Stimulated activated naive CD8-positive, alpha-beta T cell treated with anti-CD3 and anti-CD28 coated beads, Interleukin-15, amount 100 ng/mL, for 72 hours (primary cell): ENCODE data around the gene C19orf47.

Source experiments
- ATAC-seq: fragments of 150-1000 bp; cut with Tn5 transposase; 2 replicates; pipeline ENCODE4 v1.10.0; 2021; ENCODE audit warnings: mild to moderate bottlenecking, moderate library complexity
- DNase-seq, 2 donors: peaks; one replicate each; pipeline ENCODE4 v3.0.0; 2021 to 2022
- H3K27ac Mint-ChIP-seq, 2 donors: one replicate each; pipeline ENCODE4 v1.8.0; 2022; ENCODE audit warnings: mild to moderate bottlenecking in 2 of 2, mixed read lengths in 2 of 2, moderate library complexity in 2 of 2
- H3K27me3 Mint-ChIP-seq: one replicate; pipeline ENCODE4 v1.8.0; 2022; ENCODE audit warnings: mixed read lengths
- H3K4me1 Mint-ChIP-seq: one replicate; pipeline ENCODE4 v1.8.0; 2022; ENCODE audit warnings: mild to moderate bottlenecking, mixed read lengths
- H3K4me3 Mint-ChIP-seq, 2 donors: one replicate each; pipeline ENCODE4 v1.8.0; 2022; ENCODE audit warnings: mild to moderate bottlenecking in 2 of 2, mixed read lengths in 2 of 2, moderate library complexity in 1 of 2
- H3K9me3 Mint-ChIP-seq, 2 donors: one replicate each; pipeline ENCODE4 v1.8.0; 2022; ENCODE audit warnings: mixed read lengths in 2 of 2

The C19orf47 gene, protein sequence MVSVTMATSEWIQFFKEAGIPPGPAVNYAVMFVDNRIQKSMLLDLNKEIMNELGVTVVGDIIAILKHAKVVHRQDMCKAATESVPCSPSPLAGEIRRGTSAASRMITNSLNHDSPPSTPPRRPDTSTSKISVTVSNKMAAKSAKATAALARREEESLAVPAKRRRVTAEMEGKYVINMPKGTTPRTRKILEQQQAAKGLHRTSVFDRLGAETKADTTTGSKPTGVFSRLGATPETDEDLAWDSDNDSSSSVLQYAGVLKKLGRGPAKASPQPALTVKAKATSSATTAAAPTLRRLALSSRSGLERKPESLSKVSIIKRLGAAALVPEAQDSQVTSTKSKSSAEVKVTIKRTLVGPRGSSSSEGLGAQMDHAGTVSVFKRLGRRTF

DNA sequence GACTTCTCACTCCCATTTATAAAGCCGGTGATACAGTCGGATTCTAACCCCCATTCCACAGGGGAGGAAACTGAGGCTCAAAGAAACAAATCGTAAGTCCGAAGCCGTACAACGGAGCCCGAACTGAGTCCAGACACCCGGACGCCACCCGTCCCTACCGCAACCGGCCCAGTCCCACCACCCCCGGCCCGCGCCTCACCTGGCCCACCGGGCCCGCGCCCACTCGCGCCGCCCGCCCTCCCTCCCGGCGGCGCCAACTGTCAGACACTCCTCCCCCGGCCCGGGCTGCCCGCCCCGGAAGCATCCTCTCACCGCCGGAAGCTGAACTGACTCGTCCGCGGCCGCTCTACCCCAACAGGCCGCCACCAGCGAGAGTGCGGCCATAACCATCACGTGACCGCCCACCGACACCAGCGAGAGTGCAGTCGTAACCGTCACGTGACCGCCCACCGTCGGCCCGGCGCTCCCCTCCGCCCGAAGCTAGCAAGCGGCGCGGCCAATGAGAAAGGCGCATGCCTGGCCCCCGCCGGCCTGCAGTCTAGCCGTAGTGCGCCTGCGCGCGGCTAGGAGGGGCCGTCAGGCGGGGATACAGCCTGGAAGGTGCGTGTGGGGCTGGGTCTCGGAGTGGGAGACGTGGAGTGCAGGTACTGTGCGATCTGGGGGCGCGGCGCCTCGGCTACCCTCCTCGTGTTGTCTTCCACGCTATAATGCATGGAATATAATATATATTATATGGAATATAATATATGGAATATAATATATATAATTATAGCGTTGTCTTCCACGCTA lies at the start of gene C19orf47, which contains the start of gene PLD3:
C19orf47 (minus strand) TSS at position 273 of the 789 bp plus-strand sequence. CDS start 6,540 bp downstream, outside the sequence.
PLD3 (plus strand) TSS at position 571 of the 789 bp plus-strand sequence. CDS start 17,789 bp downstream, outside the sequence.
- Mint-ChIP-seq H3K4me1 (peaks cover 25% of the 10 kb centered on the region), H3K27me3 (no peaks in the 10 kb centered on the region), H3K27ac (peak within 1 kb of the TSS; percentile 87 to 93), H3K9me3 (no peaks in the 10 kb centered on the region), H3K4me3 (peak within 1 kb of the TSS; percentile 75 to 98)
- ATAC-seq: peak; percentile 99
- peak; percentile 99 to 100 for DNase-seq

DNA sequence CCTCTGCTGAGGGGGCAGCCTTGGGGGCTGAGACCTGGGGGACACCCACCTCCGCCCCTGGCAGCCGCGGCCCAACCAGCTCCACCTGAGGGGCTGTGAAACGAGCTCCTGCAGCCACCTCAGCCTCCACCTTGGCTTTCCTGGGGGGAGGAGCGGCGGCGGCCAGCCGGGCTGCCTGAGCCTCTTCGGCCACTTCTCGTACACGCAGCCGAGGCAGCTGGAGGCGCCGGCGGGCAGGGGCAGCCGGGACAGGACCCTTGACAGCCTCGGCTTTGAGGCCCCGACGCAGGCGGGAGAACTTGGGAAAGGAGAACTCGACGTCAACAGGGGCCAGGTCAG lies 49.3 kb upstream of the C19orf47 start:
- ATAC-seq: no peak
- Mint-ChIP-seq H3K9me3 (no peaks in the 10 kb centered on the region), H3K4me3 (no peak overlapping the region), H3K4me1 (peaks cover 15% of the 10 kb centered on the region), H3K27me3 (no peaks in the 10 kb centered on the region), H3K27ac (no peak overlapping the region)
- DNase-seq: no peak

DNA sequence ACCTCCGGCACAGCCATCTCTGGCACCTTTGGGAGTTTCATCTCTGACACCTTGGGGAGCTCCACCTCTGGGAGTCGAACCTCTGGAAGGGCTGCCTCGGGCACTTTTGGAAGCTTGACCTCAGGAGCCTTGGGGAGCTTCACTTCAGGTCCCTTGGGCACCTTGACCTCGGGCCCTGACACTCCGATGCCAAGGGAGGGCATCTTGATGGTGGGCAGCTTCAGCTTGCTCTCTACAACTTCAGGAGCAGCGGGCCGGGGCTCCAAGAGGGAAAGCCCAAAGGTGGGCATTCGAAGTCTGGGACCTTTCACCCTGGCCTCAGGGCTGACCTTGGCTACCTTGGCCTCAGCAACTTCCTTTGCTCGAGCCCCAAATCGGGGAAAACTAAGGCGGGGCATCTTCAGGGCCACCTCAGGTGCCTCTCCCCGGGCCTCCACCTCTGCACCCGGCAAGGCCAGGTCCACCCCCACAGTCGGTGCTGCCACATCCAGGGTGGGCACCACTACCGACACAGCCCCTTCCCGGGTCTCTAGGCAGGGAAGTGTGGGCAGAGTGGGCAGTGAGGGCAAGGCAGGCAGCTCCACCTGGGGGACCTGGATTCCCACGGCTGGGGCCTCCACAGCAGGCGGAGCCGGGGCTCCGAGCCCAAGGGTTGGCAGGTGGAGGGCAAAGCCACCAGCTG lies 48.8 kb upstream of the C19orf47 start:
- Mint-ChIP-seq H3K4me1 (peaks cover 15% of the 10 kb centered on the region), H3K9me3 (no peaks in the 10 kb centered on the region), H3K27ac (no peak overlapping the region), H3K4me3 (no peak overlapping the region), H3K27me3 (no peaks in the 10 kb centered on the region)
- DNase-seq (no peak), ATAC-seq (no peak)

DNA sequence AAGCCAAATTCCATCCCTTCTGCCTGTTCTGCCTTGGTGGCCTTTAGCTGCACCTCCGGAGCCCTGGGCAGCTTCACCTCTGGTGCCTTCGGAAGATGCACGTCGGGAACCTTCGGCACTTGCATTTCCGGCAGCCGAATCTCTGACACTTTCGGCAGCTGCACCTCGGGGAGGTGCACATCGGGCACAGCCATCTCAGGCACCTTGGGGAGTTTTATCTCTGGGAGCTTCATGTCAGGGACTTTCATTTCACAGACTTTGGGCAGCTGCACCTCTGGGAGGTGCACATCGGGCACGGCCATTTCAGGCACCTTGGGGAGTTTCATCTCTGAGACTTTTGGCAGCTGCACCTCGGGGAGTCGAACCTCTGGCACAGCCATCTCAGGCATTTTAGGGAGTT lies 47.8 kb upstream of the C19orf47 start:
- H3K27ac Mint-ChIP-seq: peak overlapping the region in 1 of 2 donors; percentile 10
- no peak for ATAC-seq
- no peak overlapping the region for H3K4me3 Mint-ChIP-seq
- DNase-seq: no peak
- peaks cover 15% of the 10 kb centered on the region for H3K4me1 Mint-ChIP-seq
- no peaks in the 10 kb centered on the region for H3K27me3 Mint-ChIP-seq
- H3K9me3 Mint-ChIP-seq: no peaks in the 10 kb centered on the region

DNA sequence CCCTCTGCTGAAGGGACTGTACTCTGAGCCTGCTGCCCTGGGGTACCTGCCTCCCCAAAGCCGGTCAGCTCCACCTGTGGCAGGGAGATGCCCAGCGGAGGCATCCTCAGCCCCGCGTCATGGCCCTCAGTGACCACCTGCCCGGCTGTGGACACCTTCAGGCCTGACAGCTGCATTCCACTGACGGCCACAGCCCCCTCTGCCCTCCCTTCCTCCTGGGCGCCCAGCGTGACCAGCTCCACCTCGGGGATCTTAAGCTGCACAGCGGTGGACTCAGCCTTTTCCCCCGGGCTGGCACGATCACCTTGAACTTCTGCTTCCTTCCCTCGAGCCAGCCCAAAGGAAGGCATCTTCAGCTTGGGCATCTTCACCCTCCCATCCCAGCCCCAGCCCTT lies 46.6 kb upstream of the C19orf47 start:
- Mint-ChIP-seq H3K27me3 (no peaks in the 10 kb centered on the region), H3K4me1 (peaks cover 15% of the 10 kb centered on the region), H3K27ac (no peak overlapping the region), H3K4me3 (no peak overlapping the region), H3K9me3 (no peaks in the 10 kb centered on the region)
- ATAC-seq (no peak), DNase-seq (no peak)

DNA sequence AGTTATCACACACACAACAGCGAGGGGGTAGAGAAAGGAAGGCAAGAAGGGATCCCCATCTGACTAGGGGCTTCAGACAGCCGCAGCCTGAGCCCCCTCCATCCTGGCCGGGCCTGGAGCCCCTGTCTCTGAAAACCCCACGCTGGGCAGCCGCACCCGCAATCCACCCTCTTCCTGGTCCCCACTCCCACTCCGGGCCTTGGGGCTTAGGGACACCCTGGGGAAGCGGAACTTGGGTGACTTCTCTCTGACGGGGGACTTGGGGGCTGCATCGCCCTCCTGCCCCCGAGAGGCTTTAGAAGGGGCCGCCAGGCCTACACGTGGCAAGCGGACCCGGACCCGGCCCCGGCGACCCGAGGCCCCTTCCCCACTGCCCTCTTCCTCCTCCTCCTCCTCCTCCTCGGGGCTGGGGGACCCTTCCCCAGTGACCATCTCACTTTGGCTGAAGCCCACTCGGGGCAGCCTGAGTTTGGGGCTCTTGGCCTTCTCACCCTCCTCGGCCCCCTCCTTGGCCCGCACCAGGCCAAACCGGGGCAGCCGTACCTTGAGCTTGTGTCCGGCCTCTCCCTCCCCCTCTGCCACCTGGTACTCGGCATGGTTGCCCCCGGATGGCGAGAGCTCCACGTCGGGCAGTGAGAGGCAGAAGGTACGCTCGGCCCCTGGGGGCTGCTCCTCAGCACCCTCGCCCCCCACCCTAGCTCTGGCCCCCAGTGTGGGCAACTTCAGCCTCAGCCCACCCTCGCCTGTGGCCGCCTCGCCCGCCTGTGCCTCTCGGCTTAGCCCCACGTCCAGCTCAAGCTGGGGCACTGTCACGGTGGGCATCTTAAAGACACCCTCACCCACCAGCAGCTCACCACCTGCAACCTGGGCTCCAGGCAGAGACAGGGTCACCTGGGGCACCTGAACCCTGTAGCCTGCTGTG lies 46.0 kb upstream of the C19orf47 start:
- Mint-ChIP-seq H3K4me3 (no peak overlapping the region), H3K27me3 (no peaks in the 10 kb centered on the region), H3K9me3 (no peaks in the 10 kb centered on the region), H3K27ac (no peak overlapping the region), H3K4me1 (peaks cover 10% of the 10 kb centered on the region)
- DNase-seq (no peak), ATAC-seq (peak; percentile 8)

DNA sequence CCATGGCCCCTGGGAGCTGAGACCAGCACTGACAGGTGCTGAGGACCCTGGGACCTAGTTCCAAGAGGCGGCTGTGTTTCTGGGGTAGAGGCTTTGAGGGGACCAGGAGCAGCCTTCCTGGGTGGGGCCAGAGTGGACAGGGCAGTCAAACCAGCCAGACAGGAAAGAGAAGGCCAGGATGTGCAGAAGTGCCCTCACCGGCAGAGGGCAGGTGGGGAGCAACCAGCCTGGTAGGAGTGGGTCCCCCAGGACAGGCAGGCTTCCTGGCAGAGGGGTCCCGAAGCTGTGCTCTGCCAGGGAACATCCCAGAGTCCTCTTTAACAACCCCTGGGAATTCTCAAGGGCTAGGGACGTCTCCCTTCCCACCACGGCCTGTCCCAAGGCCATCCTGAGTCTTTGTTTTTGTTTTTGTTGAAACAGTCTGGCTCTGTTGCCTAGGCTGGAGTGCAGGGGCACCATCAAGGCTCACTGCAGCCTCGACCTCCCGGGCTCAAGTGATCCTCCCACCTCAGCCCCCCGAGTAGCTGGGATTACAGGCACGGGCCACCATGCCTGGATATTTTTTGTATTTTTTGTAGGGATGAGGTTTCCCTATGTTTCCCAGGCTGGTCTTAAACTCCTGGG lies 44.8 kb upstream of the C19orf47 start:
- no peaks in the 10 kb centered on the region for H3K9me3 Mint-ChIP-seq
- H3K27ac Mint-ChIP-seq: peak overlapping the region in 1 of 2 donors; percentile 22
- ATAC-seq (no peak), DNase-seq (no peak)
- peaks cover under 1% of the 10 kb centered on the region for H3K4me1 Mint-ChIP-seq
- no peaks in the 10 kb centered on the region for H3K27me3 Mint-ChIP-seq
- H3K4me3 Mint-ChIP-seq: no peak overlapping the region

DNA sequence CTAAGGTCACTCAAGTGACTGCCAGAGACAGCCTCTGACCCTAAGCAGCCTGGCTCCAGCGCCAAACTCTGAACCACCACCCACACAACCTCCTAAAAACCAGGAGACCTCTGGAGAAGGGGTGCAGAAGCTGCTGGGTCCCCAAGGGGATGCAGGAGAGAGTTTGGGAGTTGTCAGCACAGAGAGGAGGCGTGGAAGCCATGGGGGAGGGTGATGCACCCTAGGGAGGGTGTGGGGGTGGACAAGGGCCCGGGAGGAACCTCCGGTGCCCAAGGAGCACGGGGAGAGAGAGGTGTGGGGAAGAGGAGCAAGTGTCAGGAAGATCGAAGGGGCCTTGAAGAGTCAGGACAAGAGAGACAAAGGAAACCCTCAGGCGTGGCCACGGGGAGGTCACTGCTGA lies 43.9 kb upstream of the C19orf47 start:
- H3K4me3 Mint-ChIP-seq: no peak overlapping the region
- H3K4me1 Mint-ChIP-seq: no peaks in the 10 kb centered on the region
- H3K9me3 Mint-ChIP-seq: no peaks in the 10 kb centered on the region
- no peak overlapping the region for H3K27ac Mint-ChIP-seq
- ATAC-seq (no peak), DNase-seq (no peak)
- no peaks in the 10 kb centered on the region for H3K27me3 Mint-ChIP-seq

DNA sequence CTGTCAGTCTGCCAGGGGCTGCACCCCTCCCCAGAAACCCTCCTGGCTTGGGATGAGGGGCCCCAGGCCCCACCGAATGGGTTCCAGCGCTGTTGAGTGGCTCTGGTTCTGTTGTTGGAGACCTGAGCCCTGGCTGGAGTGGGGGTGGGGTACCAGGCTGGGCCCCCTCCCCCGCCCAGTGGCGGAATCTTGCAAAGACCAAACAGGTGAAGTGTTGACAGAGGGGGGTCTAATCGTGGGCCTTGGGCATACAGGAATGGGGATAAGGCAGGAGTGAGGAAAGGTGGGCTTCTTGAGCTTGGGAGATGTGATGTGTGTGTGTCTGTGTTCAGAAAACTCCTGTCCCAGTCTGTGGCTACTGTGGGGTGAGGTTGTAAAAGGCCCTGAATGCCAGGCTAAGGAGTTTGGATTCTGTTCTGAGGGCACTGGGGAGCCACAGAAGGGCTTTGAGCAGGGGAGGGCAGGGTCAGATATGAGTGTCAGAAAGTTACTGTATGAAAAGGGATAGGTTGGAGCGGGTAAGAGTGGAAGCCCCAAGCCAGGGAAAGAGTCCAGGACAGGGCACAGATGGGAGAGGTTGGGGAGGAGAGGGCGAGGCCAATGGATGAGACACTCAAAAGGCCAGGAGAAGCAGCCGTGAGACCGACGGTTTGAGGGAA lies 42.0 kb upstream of the C19orf47 start, which contains the start of gene HIPK4:
HIPK4 (minus strand) TSS at position 98 of the 659 bp plus-strand sequence. CDS start 279 bp downstream, outside the sequence.
- DNase-seq: no peak
- no peak within 1 kb of the TSS for H3K27ac Mint-ChIP-seq
- H3K27me3 Mint-ChIP-seq: no peaks in the 10 kb centered on the region
- ATAC-seq: no peak
- H3K9me3 Mint-ChIP-seq: no peaks in the 10 kb centered on the region
- H3K4me3 Mint-ChIP-seq: no peak within 1 kb of the TSS
- no peaks in the 10 kb centered on the region for H3K4me1 Mint-ChIP-seq

DNA sequence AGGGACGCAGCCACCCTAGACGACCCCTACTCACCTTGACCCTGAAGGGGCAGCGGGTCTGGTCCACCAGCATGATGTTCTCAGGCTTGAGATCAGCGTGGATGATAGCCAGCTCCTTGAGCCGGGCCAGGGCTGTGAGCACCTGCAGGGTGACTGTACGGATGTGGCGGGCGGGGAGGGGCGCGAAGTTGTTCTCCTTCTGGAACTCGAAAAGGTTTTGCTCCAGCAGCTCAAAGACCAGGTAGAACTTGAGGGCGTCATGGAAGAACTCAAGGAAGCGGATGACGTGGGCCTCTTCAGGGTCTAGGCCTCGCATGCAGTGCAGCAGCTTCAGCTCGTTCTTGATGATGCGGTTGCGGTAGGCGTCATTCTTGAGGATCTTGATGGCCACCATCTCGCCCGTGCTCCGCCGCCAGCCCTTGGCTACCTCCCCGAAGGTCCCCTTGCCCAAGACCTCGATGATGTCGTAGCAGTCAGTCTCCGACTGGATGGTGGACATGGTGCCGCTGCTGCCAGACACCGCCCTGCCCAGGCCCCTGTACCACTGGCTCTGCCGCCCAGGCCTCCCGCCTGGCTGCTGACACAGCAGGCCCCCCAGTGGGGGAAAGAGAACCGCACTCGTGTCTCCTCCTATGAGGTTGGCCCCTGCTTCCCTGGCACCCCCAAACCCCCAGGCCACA lies 41.3 kb upstream of the C19orf47 start:
- H3K4me3 Mint-ChIP-seq: no peak overlapping the region
- H3K9me3 Mint-ChIP-seq: no peaks in the 10 kb centered on the region
- ATAC-seq: no peak
- no peak for DNase-seq
- H3K27me3 Mint-ChIP-seq: no peaks in the 10 kb centered on the region
- H3K27ac Mint-ChIP-seq: no peak overlapping the region
- H3K4me1 Mint-ChIP-seq: no peaks in the 10 kb centered on the region

DNA sequence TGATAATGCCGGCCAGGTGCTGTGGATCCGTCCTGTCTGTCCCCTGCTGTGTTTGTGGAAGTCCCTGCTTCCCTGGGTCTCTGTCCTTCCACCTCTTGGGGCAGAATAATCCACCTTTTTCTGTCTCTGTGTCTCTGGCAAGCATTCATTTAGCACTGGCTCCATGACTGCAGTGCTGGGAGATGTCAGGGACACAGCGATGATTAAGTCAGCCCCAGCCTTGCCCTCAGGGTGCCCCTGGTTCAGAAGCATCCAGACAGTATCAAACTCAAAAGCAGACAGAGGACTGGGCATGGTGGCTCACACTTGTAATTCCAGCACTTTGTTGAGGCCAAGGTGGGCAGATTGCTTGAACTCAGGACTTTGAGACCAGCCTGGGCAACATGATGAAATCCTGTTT lies 40.3 kb upstream of the C19orf47 start:
- Mint-ChIP-seq H3K27ac (no peak overlapping the region), H3K27me3 (no peaks in the 10 kb centered on the region), H3K9me3 (no peaks in the 10 kb centered on the region), H3K4me3 (no peak overlapping the region), H3K4me1 (no peaks in the 10 kb centered on the region)
- no peak for DNase-seq
- ATAC-seq: no peak

DNA sequence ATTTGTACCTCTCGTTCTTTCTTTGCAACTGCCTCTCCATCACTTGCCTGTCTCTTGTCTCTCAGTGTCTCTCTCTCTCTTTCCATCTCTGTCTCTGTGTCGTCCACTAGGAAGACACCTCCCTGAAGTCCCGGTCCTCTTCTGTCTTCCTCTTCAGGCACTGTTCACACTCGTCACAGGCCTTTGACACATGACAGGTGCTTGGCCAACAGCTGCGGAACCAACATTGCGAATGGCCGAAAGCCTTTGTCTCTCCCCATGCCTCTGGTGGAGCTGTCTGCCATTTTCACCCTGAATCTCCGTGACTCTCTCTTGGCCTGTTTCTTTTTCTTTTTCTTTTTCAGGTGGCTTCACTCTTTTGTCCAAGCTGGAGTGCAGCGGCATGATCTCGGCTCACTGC lies 39.0 kb upstream of the C19orf47 start:
- peak overlapping the region in 1 of 2 donors; percentile 6 for H3K27ac Mint-ChIP-seq
- ATAC-seq: no peak
- no peak for DNase-seq
- no peaks in the 10 kb centered on the region for H3K27me3 Mint-ChIP-seq
- no peaks in the 10 kb centered on the region for H3K4me1 Mint-ChIP-seq
- H3K9me3 Mint-ChIP-seq: no peaks in the 10 kb centered on the region
- H3K4me3 Mint-ChIP-seq: no peak overlapping the region

DNA sequence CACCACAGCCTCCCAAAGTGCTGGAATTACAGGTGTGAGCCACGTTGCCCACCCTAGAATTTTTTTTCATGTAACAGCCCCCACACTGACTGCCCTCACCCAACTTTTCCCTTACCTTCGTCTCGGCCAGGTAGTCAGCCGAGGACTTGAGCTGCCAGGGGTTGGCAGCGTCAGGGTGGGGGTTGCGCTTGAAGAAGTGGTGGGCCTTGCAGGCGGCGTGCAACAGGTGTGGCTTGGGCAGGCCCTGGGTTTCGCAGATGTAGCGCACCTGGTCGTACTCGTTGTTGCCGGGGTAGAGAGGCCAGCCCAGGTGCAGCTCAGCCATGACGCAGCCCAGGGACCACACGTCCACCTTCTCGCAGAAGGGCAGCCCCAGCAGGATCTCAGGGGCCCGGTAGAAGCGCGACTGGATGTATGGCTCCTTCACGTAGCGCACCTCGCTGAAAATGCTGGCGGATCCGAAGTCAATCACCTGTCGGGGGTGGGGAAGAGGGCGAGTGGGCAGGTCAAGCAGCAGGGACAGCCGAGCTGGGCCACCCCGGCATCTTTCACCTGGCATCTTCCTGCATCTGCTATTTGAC lies 35.6 kb upstream of the C19orf47 start:
- H3K27me3 Mint-ChIP-seq: no peaks in the 10 kb centered on the region
- no peaks in the 10 kb centered on the region for H3K9me3 Mint-ChIP-seq
- ATAC-seq (no peak), DNase-seq (no peak)
- H3K4me3 Mint-ChIP-seq: no peak overlapping the region
- H3K27ac Mint-ChIP-seq: peak overlapping the region in 1 of 2 donors; percentile 80
- no peaks in the 10 kb centered on the region for H3K4me1 Mint-ChIP-seq
